ENCODE data around the gene KLHDC4.
"Not testable (repeated sequence)": the region's sequence is repeated elsewhere in the genome, so short reads cannot be mapped to it uniquely, and the experiment has no call there.

The KLHDC4 gene

DNA sequence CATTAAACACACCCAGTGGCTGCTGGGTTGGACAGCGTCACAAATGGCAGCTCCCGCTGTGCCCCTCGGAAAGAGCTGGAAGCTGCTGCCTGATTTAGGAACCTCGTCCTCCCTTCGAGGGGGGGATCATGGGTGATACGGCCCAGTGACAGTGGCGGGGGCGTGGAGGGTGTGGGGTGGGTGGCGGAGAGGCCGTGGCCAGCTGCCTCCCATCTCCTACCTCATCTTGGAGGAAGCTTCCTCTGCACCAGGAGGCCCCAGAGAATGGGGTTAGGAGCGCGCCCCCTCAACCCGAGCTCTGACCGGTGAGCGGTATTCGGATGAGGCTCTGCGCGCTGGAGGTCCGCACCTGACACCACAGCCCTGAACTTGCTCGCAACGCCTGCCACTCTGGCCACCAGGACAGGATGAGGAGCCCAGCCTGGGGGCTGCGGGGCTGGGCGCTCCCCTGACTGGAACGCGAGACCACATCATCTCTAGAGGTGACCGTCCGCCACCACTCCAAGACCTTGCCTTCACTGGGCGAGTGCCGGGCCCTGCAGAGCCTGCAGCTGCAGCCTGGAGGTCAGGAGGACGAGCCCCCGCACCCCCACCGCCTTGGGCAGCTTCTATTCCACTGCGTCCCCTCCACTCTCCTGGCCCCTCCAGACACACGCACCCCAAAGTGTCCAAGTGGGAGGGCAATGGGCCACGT, 80.9 kb downstream of the KLHDC4 start:
- DNase-seq (ENCODE audit: low read depth in 2 of 2), result no peak

DNA sequence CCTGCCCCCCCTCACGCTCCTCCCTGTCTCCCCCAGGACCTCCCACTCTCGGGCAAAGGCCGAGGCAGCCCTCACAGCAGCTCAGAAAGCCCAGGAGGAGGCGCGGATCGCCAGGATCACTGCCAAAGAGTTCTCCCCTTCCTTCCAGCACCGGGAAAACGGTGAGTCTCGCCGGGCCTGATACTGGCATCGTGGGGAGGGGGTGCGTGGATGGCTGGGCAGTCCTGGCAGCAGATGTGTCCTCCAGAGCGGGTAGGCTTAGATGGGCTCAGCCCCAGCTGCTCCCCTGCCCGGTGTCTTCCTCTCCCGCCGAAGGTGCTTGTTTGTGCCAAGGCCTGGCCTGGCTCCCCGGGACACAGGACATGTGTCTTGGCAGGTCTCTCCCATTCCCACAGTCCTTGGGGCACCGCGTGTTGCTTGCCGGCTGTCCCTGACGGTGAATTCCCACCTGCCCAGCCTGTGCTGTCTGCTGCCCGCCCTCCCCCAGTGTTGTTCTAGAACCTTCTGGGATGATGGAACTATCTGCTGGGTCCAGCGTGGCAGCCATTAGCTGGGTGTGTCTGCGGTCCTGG, 81.6 kb downstream of the KLHDC4 start:
- no peak for DNase-seq (ENCODE audit: low read depth in 2 of 2)

DNA sequence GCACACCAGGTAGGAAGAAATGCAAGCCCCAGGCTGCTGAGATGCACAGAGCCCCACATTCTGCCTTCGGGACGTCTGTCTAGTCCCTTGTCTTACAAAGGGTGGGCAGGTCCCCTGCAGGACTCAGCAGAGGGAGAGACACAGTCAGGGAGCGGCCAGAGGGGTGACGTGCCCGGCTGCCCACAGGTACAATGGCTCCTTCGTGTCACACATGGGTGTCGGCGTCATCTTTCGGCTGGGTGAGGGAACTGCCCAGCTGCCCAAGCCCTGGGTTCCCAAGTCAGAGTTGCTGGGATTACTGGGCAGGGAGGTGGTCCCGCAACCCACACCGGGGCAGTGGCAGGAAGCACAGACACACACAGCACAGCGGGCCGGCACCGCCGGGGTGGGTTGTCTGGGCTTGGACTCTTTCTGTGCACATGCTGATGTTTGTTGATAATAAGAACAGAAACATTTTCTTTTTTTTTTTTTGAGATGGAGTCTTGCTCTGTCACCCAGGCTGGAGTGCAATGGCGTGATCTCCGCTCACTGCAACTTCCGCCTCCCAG, 82.9 kb downstream of the KLHDC4 start:
- DNase-seq (ENCODE audit: low read depth in 2 of 2), result no peak

DNA sequence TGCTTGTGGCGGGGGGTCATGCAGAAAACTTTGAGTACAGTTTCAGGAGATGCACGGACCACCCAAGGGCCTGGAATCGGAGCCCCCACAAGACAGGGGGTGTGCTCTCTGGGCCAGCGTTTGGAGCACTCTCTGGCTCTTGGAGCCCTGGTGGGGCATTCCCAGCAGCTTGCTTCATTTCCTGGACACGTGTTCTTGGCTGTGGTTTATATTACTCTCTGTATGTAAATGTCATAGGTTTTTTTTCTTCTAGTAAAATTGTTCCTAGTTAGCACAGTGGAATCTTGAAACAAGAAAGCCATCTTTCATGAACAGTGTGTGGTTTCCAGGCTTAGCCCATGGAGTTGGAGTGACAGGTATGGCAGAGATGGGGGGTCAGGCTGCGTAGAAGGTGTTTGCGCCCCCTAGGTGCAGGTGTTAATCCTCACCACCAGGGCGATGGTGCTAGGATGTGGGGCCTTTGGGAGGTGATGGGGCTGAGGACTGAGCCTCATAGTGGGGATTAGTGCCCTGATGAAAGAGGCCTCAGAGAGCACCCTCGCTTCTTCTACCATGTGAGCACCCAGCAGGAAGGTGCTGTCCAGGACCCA, 83.7 kb downstream of the KLHDC4 start:
- DNase-seq (ENCODE audit: low read depth in 2 of 2), result no peak

DNA sequence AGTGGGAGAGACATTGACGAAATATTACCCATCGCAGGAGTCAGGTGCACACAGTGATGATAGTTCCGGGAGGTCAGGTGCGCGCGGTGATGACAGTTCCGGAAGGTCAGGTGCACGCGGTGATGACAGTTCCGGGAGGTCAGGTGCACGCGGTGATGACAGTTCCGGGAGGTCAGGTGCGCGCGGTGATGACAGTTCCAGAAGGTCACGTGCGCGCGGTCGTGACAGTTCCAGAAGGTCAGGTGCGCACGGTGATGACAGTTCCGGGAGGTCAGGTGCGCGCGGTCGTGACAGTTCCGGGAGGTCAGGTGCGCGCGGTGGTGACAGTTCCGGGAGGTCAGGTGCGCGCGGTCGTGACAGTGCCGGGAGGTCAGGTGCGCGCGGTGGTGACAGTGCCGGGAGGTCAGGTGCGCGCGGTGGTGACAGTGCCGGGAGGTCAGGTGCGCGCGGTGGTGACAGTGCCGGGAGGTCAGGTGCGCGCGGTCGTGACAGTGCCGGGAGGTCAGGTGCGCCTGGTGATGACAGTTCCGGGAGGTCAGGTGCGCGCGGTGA, 84.7 kb downstream of the KLHDC4 start:
- DNase-seq (ENCODE audit: low read depth in 2 of 2), result not testable (repeated sequence)

DNA sequence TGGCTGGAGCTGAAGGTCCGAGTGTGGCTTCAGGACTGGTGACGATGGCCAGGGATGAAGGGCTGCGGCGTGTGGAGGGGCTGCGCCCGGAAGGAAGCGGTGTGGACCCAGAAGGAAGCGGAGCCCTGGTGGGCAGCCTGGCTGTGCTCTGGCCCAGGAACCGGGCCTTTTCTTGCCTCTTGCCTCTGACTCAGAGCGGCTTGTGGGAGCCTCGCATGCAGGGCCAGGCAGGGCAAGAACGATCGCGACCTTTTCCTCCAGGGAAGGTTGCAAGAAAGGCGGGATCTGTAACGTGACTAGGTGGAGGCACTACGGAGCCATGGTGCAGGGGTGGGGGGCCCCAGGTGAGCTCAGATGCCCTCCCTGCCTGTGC, 85.5 kb downstream of the KLHDC4 start:
- DNase-seq (ENCODE audit: low read depth in 2 of 2), result no peak

DNA sequence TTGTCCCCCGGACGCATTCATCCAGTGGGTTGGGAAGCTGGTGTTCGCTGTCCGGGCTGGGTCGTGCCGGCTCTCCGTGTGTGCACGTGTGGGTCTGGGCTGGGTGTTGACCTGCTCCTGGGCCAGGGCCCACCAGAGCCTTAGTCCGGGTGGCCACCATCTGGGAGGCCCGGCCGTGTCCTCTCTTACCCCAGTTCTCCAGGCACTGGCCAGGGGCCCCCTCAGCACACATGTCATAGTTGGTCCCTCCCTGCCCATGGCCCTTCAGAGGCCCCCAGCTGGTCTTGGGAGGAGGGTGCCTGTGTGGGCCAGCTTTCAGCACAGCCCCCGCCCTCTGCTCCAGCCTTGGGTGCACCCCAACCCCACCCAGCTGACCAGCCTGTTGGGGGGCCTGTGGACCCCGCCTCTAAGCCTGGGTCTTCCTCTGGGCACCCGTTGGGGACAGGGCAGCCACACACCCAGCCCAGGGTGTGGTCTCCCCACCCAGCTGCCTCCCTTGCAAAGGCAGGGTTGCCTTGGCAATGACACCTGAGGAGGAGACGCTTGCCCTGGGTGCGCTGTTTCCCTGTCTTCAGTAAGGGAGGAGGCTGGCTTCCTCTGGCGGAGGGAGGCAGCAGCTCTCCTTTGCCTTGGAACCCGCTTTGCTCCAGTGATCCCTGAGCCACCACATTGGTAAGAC, 86.1 kb downstream of the KLHDC4 start:
- DNase-seq (ENCODE audit: low read depth in 2 of 2), result no peak

DNA sequence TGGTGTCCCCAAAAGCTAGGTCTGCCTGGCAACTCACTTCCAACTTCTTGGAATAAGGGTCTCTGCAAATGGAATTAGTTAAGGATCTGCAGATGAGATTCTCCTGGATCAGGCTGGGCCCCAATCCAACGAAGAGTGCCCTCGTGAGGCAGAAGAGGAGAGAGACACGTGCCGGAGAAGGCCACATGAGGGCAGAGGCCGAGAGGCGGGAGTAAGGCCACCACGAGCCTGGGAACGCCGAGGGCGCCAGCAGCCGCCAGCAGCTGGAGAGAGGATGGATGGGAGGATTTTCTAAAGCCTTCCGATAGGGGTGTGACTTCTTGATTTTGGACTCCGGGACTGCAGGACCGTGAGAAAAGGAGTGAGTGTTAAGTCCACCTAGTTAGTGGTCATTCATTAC, 87.2 kb downstream of the KLHDC4 start:
- no peak for DNase-seq (ENCODE audit: low read depth in 2 of 2)

DNA sequence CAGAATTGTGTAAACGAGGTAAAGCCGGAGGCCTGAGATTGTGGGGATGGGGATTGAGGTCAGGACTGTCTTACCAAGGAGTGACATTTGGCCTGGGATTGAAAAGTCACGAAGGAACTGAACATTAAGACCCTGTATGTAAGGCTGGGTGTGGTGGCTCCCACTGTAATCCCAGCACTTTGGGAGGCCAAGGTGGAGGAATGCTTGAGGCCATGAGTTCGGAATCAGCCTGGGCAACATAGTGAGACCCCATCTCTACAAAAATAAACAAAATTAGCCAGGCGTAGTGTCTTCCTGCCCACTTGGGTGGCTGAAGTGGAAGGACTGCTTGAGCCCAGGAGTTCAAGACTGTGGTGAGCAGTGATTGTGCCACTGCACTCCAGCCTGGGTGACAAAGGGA, 88.0 kb downstream of the KLHDC4 start:
- no peak for DNase-seq (ENCODE audit: low read depth in 2 of 2)

DNA sequence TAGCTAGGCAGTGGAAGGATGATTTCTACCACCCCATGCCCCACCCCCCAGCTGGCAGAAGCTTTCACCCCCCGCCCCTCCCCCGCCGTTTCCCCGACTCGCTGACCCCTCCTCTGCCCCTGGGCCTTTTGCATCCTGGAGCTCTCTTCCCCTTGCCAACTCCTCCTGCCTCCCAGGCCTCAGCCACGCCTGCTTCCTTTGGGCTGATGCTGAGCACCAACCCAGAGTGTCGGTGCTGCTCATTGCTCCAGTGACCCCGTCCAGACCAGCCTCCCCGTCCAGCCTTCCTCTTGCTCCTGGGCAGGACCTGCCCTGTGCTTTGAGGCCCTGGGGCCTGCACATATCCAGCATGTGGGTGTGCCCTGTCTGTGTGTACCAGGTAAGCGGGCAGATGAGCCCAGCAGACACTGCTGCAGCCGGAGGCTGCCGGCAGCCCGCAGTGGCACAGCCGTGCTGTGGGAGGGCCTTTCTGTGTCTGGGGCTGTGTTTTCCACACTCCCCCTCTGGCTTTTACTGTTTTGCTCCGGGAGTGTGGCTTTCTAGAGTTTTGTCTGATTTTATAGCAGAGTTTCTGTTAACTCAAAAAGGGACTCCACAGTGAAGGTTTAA, 90.6 kb downstream of the KLHDC4 start:
- DNase-seq (ENCODE audit: low read depth in 2 of 2), result no peak

DNA sequence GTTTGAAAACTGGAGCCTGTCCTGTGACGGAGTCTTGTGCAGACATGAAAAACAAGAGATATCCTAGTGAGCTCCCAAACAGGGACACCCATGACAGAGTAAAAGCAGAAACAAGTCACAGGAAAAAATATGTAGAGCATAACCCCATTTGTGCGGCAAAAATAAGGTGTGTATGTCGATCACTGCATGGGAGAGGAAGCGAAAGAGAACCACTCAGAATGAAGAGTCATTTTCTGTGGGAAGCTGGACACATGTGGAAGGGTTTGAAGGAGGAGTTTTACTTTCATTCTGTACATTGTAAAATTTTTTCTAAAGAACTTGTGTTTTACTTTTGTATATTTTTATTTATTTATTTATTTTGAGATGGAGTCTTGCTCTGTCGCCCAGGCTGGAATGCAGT, 91.4 kb downstream of the KLHDC4 start:
- no peak for DNase-seq (ENCODE audit: low read depth in 2 of 2)

DNA sequence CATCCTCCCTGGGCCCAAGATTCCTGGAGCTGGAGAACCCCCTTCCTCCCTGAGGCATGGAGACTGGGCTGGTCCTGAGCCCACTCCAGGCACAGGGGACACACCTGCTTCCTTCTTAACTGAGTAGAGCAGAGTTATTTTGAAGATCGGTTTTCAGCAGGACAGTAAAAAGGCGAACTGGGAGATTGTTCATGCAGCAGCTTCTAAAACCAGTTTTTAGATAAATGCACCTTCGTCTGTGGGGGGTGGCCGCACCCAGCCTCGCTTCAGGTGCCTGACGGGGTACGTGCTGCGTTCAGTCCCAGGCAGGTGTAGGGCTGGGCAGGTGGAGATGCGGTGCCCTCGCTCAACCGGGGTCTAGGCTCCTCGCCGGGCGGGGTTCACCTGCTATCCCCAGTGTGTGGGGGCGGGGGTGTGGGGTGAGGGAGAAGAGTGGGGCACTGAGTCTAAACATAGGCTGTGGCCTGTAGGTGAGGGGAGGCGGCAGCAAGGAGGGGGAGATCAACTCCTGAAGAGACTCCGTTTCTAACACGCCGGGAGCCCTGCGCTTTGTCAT, 94.0 kb downstream of the KLHDC4 start:
- DNase-seq (ENCODE audit: low read depth in 2 of 2), result no peak

DNA sequence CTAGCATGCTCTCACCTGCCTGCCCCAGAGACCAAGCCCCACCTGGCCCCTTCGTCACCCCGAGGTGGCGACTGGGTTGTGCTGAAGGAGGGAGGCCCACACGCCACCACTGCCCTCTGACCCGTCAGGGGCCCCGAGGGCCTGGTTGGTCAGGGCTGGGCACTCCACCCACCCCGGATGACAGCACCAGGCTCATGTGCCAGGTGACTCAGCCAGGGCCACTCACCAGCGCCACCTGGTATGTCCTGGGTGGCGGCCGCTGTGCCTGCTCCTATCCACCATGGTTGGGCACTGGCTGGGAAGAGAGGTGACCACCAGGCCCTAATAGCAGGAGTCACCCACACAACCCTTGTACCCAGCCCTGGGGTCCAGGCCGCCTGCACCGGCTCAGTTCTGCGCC, 94.6 kb downstream of the KLHDC4 start:
- DNase-seq (ENCODE audit: low read depth in 2 of 2), result no peak

DNA sequence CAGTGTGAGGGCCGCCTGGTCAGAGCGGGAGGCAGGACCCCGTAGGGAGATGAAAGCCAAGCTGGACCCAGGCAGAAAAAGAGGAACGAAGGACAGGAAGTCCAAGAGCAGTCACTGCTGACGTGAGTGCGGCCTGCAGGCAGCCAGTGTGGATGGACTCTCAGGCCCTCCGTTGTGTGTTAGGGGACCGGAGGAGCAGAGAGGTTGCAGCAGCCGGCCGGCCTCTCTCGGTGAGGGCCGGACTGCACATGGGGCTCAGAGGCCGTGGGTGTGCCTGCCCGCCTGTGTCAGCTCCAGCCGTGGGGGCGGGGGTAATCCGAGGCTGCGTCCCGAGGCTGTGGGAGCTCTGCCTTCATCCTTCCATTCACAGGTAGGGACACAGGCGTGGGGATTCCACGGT, 96.1 kb downstream of the KLHDC4 start:
- DNase-seq (ENCODE audit: low read depth in 2 of 2), result no peak

DNA sequence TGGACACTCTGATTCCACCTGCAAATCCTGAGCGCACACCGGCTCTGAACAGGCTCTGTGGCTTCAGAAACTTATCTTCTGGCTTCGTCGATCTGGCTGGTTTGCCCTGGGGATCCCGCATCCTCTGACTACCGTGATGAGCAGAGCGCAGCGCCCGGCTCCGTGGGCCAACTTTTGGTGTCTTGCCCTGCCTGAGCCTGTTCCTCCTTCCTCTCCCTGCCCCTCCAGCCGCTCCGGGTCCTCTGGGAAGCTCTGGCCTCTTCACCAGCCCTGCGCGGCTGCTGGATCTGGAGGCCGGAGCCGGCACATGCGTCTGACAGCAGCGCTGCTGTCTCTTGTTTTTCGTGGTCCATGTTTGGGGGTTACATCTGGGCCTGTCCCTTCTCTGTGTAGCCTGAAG, 97.8 kb downstream of the KLHDC4 start:
- DNase-seq (ENCODE audit: low read depth in 2 of 2), result no peak

DNA sequence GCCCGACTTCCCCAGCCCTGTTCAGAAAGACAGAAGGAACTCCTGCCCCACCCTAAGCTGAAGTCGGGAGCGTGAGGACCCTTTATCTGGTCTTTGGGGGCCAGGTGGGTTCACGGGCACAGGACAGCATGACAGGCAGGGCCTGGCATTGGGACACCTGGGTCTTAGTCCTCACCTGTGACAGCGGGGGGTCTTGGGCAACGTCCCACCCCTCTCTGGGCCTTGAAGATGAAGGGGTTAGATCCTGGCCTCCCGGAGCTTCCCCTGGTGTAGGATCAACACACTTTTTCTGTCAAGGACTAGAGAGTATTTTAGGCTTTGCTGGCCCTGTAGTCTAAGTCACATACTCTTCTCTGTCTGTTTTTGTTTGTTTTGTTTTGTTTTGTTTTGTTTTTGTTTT, 98.3 kb downstream of the KLHDC4 start:
- DNase-seq (ENCODE audit: low read depth in 2 of 2), result no peak

DNA sequence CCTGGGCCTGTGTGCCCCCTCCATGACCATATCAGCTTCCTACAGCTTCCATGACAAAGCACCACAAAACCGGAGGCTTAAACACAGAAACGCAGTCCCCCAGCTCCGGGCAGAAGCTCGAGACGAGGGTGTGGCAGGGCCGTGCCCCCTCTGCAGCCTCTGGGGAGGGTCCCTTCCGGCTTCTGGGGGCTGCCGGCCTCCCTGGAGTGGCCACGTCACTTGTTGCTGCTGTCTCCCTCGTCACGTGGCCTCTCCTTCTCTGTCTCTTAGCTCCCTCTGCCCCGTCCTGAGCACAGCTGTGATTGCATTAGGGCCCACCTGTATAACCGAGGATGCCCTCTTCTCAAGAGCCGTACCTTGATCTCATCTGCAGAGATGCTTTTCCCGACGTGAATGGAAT, 98.9 kb downstream of the KLHDC4 start:
- DNase-seq (ENCODE audit: low read depth in 2 of 2), result no peak

DNA sequence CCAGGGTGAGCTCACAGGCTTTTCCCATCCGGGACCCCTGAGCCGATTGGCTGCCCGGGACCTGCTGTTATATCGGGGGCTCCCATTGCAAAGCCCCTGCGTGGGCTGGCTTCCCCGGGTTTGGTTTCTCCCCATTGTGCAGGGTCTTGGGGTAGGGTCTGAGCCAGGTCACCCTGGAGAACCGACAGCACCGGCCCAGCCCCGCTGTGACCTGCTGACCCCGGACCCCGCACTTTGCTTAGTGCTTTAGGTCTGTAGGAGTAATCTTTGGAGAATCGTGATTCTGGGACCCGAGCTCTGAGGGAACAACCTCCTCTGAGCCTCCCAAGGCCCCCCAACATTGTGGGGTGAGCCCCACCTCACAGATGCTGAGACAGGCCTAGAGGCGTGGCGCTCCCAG, 100.6 kb downstream of the KLHDC4 start:
- DNase-seq (ENCODE audit: low read depth in 2 of 2), result no peak

DNA sequence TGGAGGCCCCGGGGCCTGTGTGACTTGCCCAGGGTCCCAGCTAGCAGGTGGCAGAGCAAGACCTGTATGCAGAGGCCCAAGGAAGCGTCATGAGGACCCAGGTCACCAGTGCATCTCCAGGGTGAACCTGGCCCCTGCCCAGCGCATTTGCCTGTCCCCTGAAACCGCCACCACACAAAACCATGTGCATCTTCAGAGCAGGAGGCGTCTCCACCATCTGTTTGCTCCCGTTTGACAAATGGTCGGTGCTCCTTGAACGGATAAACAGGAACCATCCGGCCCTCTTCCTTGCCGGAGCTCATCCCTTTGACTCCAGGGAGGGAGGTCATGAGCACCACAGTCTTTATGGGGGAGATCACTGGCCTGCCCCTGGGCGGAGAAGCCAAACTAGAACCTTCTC, 101.0 kb downstream of the KLHDC4 start:
- DNase-seq (ENCODE audit: low read depth in 2 of 2), result no peak

DNA sequence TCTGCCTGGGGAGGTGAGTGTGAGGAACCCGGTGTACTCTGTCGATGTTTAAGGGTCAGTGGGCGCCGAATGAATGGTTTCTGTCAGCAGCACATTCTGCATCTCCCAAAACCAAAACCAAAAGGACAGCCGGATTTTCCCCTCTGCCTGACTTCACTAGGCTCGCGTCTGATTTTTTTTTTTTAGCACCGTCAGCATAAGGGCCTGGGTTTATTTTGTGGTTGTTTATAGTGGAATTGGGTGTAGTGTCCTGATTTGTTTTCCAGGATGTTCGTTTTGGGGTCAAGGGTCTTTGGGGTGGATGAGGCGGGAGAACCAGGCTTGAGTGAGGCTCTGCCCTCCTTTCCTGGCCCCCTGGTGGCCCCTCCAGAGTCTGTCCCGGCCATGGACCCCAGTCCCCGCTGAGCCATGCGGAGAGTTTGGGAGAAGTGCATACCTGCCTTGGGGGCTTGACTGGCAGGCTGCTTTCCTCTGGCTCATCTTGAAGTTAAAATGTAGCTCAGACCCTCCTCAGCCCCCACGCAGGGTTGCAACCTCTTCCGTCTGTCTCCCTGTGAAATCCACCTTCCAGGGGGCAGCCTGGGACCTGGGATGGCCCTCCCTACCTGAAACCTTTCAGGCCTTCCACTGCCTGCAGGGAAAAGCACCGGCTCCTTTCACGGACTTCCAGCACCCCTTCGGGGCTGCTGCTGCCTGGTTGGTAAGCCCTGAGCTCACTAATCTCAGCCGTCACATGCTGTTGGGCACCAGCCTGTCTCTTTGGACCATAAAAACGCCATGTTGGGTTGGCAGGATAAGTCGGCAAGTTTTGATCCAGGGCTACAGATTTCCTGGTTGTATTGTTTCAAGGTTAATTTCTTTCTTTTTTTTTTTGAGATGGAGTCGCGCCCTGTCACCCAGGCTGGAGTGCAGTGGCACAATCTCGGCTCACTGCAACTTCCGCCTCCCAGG, 103.3 kb downstream of the KLHDC4 start:
- DNase-seq (ENCODE audit: low read depth in 2 of 2), result no peak

DNA sequence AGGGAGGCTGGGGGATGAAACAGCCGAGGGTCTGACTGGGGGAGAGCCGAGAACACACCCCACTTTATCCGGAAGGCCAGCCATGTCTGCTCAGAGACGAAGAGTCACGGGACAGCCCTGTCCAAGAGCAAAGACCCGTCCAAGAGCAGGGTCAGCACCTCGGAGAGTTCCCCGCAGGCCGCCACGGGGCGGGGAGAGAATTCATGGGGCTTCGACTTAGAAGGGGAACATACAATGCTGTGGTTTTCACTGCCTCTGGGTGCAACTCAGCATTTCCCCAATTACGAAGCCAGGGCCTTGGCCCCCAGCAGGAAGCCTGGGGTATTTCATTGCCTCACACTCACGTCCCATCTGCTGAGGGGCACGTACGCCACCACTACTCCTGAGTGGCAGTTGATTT, 104.2 kb downstream of the KLHDC4 start:
- no peak for DNase-seq (ENCODE audit: low read depth in 2 of 2)

Measured in stimulated activated CD8-positive, alpha-beta memory T cell treated with anti-CD3 and anti-CD28 coated beads, Interleukin-7, amount 100 ng/mL, for 4 hours (primary cell).